Smooth muscle cell (in vitro differentiated cells): ENCODE results near the gene HIVEP1. TPM values are rescaled to one million over a fixed set of nuclear protein-coding genes. Genes with fewer than 3 reads are reported as not detected.

ENCODE experiments used
- DNase-seq: peaks from one replicate; lab custom pipeline; 2025; ENCODE audit not compliant: unreplicated experiment; lab: John Stamatoyannopoulos, UW
- H2AFZ ChIP-seq: fragments of 200-600 bp; sonication (generic); 2 replicates; pipeline ENCODE4 v1.6.0; 2016; ENCODE audit warnings: antibody characterized with exemption, low read depth, mild to moderate bottlenecking
- H3F3A ChIP-seq: fragments of 200-600 bp; sonication (generic); 2 replicates; pipeline ENCODE4 v1.6.0; 2017; ENCODE audit warnings: antibody characterized with exemption, low read depth
- H3K27ac ChIP-seq: fragments of 200-600 bp; sonication (generic); 2 replicates; pipeline ENCODE4 v1.5.1; 2016; ENCODE audit warnings: low read depth, mild to moderate bottlenecking
- H3K27me3 ChIP-seq: fragments of 200-600 bp; sonication (generic); 2 replicates; pipeline ENCODE4 v1.6.1; 2016; ENCODE audit warnings: low read depth, mild to moderate bottlenecking
- H3K36me3 ChIP-seq: fragments of 200-600 bp; sonication (generic); 2 replicates; pipeline ENCODE4 v1.5.1; 2016; ENCODE audit warnings: low read depth
- H3K4me1 ChIP-seq: fragments of 200-600 bp; sonication (generic); 2 replicates; pipeline ENCODE4 v1.5.1; 2016; ENCODE audit warnings: low read depth
- H3K4me2 ChIP-seq: fragments of 200-600 bp; sonication (generic); 2 replicates; pipeline ENCODE4 v1.6.0; 2016; ENCODE audit warnings: mild to moderate bottlenecking
- H3K4me3 ChIP-seq: fragments of 200-600 bp; sonication (generic); 2 replicates; pipeline ENCODE4 v1.5.1; 2016; ENCODE audit warnings: mild to moderate bottlenecking
- H3K79me2 ChIP-seq: fragments of 200-600 bp; sonication (generic); 2 replicates; pipeline ENCODE4 v1.6.0; 2016; ENCODE audit warnings: low read depth, mild to moderate bottlenecking
- H3K9ac ChIP-seq: fragments of 200-600 bp; sonication (generic); 2 replicates; pipeline ENCODE4 v1.6.0; 2016; ENCODE audit warnings: low read depth
- H3K9me3 ChIP-seq: fragments of 200-600 bp; sonication (generic); replicated peaks from 2 replicates; pipeline ENCODE4 v1.5.1; 2016; ENCODE audit warnings: low read depth
- H4K20me1 ChIP-seq: fragments of 200-600 bp; sonication (generic); 2 replicates; pipeline ENCODE4 v1.6.0; 2016; ENCODE audit warnings: low read depth
- CTCF ChIP-seq: fragments of 200-600 bp; sonication (generic); IDR thresholded peaks from 2 replicates; pipeline ENCODE4 v1.5.1; 2017; ENCODE audit warnings: borderline replicate concordance, mild to moderate bottlenecking, antibody characterized with exemption; ENCODE audit not compliant: insufficient read depth, poor library complexity, severe bottlenecking
- WGBS: methylation state at CpG from one replicate; pipeline ENCODE4 v1.1.7; 2016; ENCODE audit warnings: low lambda C conversion rate; 5-methylcytosine and 5-hydroxymethylcytosine counted together
- polyA plus RNA-seq: library from polyadenylated mRNA; unstranded; fragments of >200 nt; fragmentation: Nextera tagmentation; extraction: Ambion mirVana; gene quantifications from 2 replicates; pipeline ENCODE4 v1.2.1, GENCODE V29; 2016
- total RNA-seq: library from RNA; depleted of rRNA; stranded (reverse); fragments of >200 nt; gene quantifications from 2 replicates; pipeline ENCODE4 v1.2.3, GENCODE V29; 2014

The HIVEP1 gene
- total and polyA plus RNA-seq, 2 experiments from 2014 or later, result 6.8 to 58.8 TPM

DNA sequence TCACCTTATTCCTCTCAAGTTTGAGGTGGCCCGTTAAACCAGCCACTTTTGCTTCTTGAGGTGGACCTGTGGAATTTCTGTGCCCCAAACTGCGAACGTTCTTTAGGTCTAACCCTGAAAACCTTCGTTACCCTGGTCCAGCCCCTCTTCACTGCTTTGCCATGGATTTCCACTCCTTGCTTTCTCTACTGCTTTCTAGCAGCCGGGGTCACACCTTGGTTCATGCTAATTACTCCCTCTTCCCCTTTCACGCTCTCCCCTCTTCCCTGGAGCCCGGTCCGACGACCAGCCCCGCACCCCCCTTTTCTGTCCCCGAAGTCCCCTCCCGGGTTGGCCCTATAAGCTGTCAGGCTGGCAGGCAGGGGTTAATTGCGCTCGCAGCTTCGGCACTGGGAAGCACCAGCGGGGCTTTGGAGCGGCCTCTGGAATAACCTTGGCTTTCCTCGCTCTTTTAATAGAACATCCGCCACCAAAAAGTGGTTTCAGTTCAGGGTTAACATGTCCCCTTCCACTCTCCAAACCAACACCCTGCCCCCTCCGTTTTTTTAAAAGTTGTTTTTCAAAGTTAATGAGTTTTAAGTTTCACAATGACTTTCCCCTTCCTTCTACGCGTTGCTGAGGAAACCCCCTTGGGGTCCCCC, 1.4 kb upstream of the HIVEP1 start:
- 1% methylated on average over 22 of the region's 22 CpGs for WGBS
- Histone ChIP-seq H3K79me2 (peaks cover 29% of the 10 kb centered on the region), H3F3A (peaks cover 15% of the 10 kb centered on the region), H3K9me3 (no peaks in the 10 kb centered on the region), H4K20me1 (peaks cover 5% of the 10 kb centered on the region), H3K9ac (peak overlapping the region; percentile 98), H3K36me3 (no peaks in the 10 kb centered on the region), H3K4me3 (peak overlapping the region; percentile 96), H3K4me1 (peaks cover 30% of the 10 kb centered on the region), H3K4me2 (peak overlapping the region; percentile 99), H3K27me3 (no peaks in the 10 kb centered on the region), H3K27ac (peak overlapping the region; percentile 100), H2AFZ (peak overlapping the region; percentile 84)
- no peak for TF ChIP-seq CTCF
- DNase-seq, result peak; percentile 70

DNA sequence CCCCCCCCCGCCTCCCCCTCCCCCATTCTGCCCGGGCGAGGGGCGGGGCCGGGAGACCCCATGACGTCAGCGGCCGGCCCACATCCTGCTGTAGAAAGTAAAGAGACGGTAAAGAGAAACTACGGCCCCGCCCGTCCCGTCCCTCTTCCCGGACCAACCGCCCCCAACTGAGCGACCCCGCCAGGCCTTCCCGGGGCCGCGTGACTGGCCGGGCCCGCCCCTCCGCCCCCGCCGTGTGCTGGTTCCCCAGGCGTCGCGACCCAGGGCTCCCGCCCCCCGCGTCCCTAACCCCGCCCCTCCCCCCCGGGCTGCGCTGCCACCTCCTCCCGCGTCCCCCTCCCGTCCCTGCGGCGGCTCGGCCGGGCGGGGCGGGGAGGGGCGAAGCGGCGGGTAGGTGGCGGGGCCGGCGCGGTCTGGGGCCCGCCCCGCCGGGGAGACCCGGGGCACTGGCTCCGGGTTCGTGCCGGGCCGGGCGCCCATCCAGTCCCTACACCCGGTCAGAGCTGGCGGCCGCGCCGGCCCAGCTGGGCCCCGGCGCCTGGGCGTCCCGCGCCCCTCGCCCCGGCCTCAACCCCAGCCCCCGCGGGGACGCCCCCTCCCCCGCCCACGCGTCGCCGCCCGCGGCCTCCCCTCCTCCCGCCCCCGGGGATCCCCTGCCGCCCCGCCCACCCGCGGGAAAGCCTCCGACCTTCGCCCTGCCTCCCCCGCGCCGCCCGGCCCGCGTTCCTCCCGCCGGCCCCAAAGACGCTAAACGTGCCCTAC, 655 bp upstream of the HIVEP1 start:
- Histone ChIP-seq H3K4me3 (peak overlapping the region; percentile 96), H3K27me3 (no peaks in the 10 kb centered on the region), H2AFZ (no peak overlapping the region), H3K4me1 (peaks cover 30% of the 10 kb centered on the region), H3K27ac (peak overlapping the region; percentile 100), H3K9me3 (no peaks in the 10 kb centered on the region), H3K4me2 (peak overlapping the region; percentile 99), H3K9ac (peak overlapping the region; percentile 98), H4K20me1 (peaks cover 5% of the 10 kb centered on the region), H3K79me2 (peaks cover 36% of the 10 kb centered on the region), H3F3A (peaks cover 15% of the 10 kb centered on the region), H3K36me3 (peaks cover 3% of the 10 kb centered on the region)
- DNase-seq, result peak; percentile 91
- TF ChIP-seq CTCF, result no peak
- 0% methylated on average over 3 of the region's 99 CpGs for WGBS

- WGBS, result under 1% methylated on average over 42 of the region's 60 CpGs
- Histone ChIP-seq H3K27ac (peak overlapping the region; percentile 100), H3K27me3 (no peaks in the 10 kb centered on the region), H2AFZ (no peak overlapping the region), H4K20me1 (peaks cover 8% of the 10 kb centered on the region), H3K36me3 (peaks cover 9% of the 10 kb centered on the region), H3K9ac (peak overlapping the region; percentile 95), H3K9me3 (no peaks in the 10 kb centered on the region), H3K4me1 (peaks cover 30% of the 10 kb centered on the region), H3F3A (peaks cover 19% of the 10 kb centered on the region), H3K4me2 (peak overlapping the region; percentile 94), H3K4me3 (peak overlapping the region; percentile 88), H3K79me2 (peaks cover 44% of the 10 kb centered on the region)
- DNase-seq, result peak; percentile 62
- no peak for TF ChIP-seq CTCF
Measured at GRCh38 chr6:12012558-12013306, 620 bp downstream of the HIVEP1 start.
